Measurements from ENCODE around the gene FIBP.
"Not testable (repeated sequence)": the region's sequence is repeated elsewhere in the genome, so short reads cannot be mapped to it uniquely, and the experiment has no call there.

The FIBP gene

DNA sequence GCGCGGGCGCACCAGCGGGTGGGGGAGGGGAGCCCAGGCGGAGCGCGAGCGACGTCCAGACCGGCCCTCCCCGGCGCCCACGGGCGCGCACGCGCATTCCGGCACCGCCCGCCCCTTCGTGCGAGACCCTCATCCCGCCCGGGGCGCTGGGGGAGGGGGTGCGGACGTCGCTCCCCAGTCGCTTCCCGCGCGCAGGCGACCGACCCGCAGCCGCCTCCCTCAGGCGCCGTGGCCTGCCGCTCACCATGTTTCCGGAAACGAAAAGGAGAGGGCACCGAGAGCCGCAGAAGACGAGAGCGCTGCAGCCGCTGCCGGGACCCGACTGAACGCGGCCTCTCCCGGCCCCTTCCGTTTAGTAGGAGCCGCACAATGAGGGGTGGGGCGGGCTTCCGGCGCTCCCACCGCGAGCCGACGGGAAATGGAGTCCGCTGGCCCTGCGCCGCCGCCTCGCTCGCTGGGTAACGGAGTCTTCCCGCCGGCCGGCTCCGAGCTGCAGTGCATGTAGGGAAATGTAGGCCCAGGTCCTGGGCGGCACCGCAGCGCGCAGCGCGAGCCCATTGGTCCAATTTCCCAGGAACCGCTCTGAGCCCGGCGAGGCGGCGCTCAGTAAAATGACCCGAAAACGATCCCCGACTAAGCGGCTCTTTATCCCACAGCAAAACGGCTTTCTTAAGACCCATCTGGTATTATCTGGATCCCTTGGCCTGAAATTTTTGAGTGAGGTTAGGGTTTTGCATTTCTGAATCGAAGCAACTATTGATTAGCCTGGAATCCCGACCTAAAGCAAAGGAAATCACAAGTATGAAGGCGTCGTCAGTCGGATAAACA, 30.2 kb downstream of the FIBP start, which contains the start of gene CFL1:
CFL1 (minus strand) TSS at position 328 of the 828 bp plus-strand sequence; CDS start at position 247, 81 bp downstream.
- peak; percentile 98 for DNase-seq

DNA sequence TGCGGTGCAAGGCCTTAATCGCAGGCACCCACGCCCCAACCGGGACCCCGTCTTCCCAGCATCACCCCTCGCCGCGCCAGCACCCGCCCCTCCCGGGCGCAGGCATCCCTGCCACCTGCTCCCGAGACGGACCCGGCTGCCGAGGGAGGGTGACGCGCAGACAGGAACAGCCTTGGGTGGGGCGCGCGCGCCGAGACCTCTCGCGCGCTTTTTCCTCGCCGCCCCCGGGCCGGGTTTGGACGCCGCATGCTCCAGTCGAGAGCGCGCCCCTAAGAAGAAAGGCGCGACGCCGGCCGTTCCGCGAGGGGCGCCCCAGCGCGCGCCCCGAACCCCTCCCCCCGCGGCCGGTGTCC, 30.8 kb downstream of the FIBP start:
- DNase-seq, result no peak

DNA sequence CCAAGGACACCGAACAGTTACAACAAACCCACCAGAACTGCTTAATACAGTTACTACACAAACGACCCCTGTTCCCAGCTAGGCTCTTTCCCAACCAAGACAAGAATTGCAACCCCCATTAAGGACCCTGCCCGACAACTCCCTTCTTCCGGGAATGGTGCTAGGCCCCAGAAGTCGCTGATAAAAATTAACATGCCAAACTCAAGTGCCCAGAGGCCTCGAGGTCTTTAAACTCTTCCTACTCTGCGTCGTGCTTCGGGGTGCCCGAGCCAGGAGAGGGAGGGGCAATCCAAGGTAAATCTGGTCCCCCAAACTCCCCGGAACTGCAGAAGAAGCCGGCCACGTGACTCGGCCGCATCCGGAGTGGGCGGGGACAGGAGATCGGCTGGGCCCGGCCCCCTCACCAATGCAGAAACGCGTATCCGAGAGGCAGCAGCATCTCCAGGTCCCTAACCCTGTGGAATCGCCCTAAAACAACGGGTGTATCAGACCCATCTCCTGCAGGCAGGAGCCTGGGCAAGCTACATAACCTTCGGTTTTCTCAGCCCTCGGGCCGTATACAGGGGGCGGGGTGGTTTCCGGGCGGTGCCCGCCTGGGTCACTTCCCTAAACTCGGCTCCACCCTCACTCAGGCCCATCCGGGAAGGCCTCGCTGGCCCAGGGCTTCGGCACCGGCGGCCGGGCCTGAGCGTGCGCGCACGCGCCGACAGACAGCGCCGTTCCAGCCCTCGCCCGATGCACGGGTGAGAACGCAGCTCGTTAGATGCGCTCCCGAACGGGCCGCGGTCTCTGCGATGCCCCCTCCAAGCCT, 31.4 kb downstream of the FIBP start:
- DNase-seq, result peak; percentile 73

GRCh38 chr11:65855927-65856363, 32.3 kb downstream of the FIBP start:
- DNase-seq, result no peak

DNA sequence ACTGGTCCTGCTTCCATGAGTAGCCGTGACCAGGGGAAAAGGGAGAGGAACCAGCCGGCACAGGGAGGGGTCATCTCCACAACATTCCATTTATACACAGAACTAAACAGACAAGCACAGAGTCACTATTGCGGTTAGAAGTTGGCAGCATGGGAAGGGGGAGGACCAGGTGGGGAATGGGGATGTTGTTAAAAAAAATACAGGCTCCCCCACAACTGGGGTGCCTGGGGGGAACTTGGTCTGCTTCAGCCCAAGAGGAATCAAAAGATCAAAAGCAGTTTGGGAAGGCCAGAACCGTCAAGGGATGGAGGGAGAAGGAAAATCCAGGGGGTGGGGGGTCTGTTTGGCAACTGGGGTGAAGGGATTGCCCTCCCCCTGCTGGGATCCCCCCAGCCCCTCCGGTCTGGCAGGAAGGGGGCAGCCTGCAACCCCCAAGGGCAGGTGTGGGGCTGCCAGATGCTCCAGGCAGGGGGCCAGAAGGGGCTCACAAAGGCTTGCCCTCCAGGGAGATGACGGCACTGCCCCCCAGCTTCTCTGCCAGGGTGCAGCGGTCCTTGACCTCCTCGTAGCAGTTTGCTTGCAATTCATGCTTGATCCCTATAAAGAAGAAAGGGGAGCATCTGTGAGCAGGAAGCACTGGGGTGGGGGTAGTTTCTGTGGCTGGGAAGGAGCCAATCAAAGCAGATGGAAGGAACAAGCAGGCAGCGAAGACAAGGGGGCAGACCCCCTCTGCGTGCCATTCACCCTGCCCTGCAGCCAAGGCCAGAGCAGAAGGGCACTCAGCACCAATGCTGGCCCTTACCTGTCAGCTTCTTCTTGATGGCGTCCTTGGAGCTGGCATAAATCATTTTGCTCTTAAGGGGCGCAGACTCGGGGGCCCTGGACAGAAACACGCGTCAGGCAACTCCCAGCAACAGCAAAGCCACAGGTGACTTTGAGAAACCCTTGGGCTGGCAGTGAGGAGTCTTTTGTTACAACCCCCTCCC, 33.1 kb downstream of the FIBP start:
- DNase-seq, result no peak

- DNase-seq, result no peak
Observed at GRCh38 chr11:65854161-65854592, 34.1 kb downstream of the FIBP start.

GRCh38 chr11:65853246-65853979, 34.9 kb downstream of the FIBP start:
- DNase-seq, result no peak

GRCh38 chr11:65852508-65853245, 35.6 kb downstream of the FIBP start:
- no peak for DNase-seq

- no peak for DNase-seq
Observed at GRCh38 chr11:65851811-65852507, 36.3 kb downstream of the FIBP start.

GRCh38 chr11:65851083-65851579, 37.1 kb downstream of the FIBP start:
- no peak for DNase-seq

GRCh38 chr11:65850217-65851082, 37.8 kb downstream of the FIBP start:
- DNase-seq, result no peak

- DNase-seq, result no peak
Observed at GRCh38 chr11:65849771-65850216, 38.5 kb downstream of the FIBP start.

- DNase-seq, result no peak
Observed at GRCh38 chr11:65849366-65849765, 38.9 kb downstream of the FIBP start.

DNA sequence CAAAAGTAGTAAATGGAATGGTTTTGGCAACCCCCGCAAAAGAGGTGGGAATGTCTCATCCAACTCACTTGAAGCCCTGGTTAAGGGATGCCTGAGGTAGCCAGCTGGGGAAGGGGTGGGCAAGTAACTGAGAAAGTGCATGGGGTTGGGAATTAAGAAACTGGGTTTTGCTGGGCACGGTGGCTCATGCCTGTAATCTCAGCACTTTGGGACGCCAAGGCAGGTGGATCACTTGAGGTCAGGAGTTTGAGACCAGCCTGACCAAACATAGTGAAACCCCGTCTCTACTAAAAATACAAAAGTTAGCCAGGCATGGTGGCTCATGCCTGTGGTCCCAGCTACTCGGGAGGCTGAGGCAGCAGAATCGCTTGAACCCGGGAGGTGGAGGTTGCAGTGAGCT, 39.6 kb downstream of the FIBP start:
- not testable (repeated sequence) for DNase-seq

DNA sequence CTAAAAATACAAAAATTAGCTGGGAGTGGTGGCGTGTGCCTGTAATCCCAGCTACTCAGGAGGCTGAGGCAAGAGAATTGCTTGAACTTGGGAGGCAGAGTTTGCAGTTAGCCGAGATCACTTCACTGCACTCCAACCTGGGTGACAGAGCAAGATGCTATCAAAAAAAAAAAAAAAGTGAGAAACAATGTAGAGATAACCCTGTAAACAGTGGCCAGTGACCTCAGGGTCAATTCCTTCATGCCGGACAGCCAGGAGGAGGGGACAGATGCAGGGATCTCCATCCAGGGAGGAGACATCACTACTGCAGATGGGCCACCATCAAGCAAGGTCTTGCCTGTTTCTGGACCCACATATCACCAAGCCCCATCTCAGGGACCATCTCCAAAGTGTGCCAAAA, 40.5 kb downstream of the FIBP start:
- DNase-seq, result no peak

DNA sequence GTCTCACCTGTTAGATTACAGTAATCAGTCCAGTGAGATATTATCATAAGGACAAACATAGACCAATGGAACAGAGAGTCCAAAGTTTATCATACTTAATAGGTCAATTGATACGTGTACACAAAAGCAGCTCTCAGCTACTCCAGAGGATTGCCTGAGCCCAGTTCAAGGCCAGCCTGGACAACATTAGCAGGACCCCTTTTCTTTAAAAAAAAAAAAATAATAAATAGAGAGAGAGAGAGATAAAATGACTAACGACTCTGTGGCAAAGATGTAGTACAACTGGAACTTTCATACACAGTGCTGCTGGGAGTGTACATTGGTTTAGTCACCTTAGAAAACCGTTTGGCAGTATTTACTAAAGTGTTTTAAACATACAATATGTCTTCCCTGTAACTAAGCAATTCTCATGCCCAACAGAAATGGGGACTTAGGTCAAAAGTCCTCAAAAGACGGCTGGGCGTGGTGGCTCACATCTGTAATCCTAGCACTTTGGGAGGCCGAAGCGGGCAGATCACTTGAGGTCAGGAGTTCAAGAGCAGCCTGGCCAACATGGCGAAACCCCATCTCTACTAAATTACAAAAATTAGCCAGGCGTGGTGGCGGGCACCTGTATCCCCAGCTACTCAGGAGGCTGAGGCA, 43.9 kb downstream of the FIBP start:
- no peak for DNase-seq

GRCh38 chr11:65843811-65844210, 44.5 kb downstream of the FIBP start:
- DNase-seq, result no peak

GRCh38 chr11:65842144-65842543, 46.1 kb downstream of the FIBP start:
- DNase-seq, result no peak

DNA sequence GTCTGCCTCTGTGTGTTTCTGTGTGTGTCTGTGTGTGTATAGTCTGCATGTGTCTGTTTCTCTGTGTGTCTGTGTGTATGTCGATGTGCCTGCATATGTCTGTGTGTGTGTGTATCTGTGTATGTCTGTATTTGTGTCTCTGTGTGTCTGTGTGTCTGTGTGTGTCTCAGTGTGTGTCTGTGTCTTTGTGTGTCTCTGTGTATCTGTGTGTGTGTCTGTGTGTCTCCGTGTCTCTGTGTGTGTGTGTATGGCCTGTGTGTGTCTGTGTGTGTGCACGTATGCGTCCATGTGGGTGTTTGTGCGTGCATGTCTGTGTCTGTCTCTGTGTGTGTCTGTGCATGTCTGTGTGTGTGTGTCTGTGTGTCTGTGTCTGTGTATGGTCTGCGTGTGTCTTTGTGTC, 54.1 kb downstream of the FIBP start:
- DNase-seq, result no peak

Measured in NCI-H345 (cell line).